TTC549 (cell line): ENCODE measurements around the gene TTN.
"Not testable (repeated sequence)": the region's sequence is repeated elsewhere in the genome, so short reads cannot be mapped to it uniquely, and the experiment has no call there.

Experiments used
- FAIRE-seq: peaks from 2 replicates; lab custom pipeline; 2012; peaks lifted over from hg19 to GRCh38; lab: Jason Lieb, UNC

The TTN gene

DNA sequence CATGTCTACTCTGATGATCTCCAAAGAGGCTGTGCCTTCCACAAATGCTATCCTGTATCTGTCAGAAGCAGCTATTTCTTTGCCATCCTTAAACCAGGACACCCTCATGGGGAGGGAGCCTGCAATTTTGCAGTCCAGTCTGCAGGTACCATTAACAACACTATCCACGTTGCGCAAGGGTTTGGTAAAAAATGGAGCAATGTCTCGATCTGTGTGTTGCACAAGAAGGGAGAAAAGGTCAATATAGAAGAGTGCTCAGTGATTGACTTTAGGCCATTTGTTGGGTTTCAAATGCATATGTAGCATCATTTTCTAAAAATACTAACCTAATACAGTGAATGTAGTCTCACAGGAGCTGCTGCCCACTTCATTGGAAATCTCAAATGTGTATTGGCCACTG is 74.3 kb downstream of the TTN start:
- no peak for FAIRE-seq

DNA sequence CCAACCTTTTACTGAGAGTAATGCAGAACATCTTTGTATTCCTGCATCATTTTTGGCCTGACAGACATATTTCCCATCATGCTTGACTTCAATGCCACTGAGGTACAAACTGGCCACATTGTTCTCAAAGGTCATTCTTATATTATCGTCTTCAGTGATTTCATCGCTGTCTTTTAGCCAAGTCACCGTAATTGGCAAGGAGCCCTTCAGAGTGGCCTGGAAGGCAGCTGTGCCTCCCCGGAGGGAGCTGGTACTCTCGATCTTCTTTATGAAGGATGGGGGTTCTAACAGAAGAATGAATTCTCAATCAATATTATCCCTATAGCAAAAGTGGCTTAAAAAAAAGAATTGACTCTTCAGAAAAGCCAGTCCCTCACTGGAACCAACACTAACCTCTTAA is 75.9 kb downstream of the TTN start:
- no peak for FAIRE-seq

DNA sequence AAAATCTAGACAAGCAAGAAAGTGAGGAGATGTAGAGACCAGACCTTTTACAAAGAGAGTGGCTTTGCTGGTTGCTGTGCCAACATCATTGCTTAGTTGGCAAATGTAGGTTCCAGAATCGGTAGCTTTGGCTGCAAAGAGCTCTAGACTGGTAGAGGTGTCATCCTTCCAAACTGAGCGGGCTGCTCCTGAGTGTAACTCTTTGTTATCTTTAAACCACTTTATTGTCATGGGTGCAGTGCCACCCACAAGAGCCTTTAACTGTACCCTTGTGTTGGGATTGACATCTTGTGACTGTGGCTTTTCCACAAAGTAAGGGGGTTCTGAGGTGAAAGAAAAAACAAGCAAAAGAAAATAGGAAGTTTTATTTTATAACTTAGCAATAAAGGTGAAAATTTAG is 77.2 kb downstream of the TTN start:
- no peak for FAIRE-seq

GRCh38 chr2:178723786-178724346 is 83.4 kb downstream of the TTN start:
- FAIRE-seq: no peak

- no peak for FAIRE-seq
Observed at GRCh38 chr2:178722296-178722695, 84.9 kb downstream of the TTN start.

DNA sequence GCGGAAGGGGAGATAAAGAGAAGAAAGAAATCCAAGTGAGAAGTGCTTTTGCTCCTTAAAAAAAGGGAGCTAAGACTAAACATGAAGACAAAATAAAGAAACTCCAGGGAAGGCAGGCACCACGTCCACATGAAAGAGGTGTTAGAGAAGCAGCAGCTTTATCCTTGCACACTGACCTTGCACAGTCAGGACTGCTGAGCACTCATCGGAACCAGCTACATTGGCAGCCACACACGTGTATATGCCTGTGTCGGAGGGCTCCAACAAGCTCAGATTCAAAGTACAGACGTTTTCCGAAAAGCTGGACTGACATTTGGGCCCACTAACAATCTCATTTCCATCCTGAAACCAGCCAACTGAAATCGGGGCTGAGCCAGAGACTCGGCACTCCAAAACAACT is 88.2 kb downstream of the TTN start:
- no peak for FAIRE-seq

- FAIRE-seq: no peak
Observed at GRCh38 chr2:178718283-178718682, 88.9 kb downstream of the TTN start.

DNA sequence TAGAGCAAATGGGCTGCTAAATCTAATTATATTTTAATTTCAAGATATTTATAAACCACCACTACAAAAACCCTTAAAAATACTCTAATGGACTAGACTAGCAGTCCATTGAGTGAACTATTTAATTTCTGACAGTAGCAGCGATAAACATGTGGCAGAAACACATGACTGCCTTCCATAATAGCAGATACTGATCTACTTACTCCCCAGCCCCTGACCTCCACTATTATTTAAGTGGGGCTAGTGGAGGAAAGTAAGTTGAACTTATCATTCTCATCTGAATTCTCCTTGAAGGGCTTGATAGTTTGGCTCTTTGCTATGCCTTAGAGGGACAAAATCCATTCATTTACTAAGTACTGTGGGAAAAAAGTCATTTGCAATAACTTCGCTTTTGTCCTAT is 90.8 kb downstream of the TTN start:
- FAIRE-seq: no peak

- no peak for FAIRE-seq
Observed at GRCh38 chr2:178715366-178715765, 91.9 kb downstream of the TTN start.

DNA sequence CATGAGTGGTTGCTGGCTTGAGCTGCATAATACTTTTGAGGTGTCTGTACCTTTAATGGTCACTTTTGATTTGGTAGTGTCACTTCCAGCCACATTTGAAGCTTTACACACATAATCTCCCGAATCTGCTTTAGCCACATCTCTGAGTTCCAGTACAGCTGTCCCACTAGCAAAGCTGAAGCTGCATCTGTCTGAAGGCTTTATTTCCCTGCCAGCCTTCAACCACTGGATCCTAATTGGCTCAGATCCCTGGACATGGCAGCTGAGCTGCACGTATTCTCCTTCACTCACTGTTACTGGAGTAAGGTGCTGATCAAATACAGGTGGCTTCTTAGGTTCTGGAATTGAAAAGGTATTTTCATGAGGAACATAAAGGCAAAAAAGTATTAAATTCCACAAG is 99.7 kb downstream of the TTN start:
- FAIRE-seq: no peak

DNA sequence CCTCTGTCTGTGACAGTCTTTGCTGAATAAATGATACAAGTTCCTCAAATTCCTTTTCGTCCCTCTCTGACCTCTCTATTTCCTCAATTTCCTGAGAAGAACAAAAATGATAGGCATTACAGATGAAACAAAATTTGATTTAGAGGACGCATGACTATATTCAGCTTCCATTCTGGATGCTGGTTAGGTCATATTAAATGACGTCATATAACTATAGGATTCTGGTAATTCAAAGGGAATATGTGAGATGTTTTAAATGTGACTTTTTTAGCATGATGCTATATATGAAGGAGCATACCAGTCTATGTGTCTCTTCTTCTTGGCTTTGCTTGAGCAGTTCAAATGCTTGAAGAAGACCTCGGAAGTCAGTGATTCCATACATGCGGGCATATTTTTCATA is 102.3 kb downstream of the TTN start:
- FAIRE-seq: no peak

- no peak for FAIRE-seq
Observed at GRCh38 chr2:178702361-178702760, 104.9 kb downstream of the TTN start.

GRCh38 chr2:178700922-178701342 is 106.3 kb downstream of the TTN start:
- FAIRE-seq: peak; percentile 94

GRCh38 chr2:178700136-178700535 is 107.1 kb downstream of the TTN start:
- FAIRE-seq: no peak

DNA sequence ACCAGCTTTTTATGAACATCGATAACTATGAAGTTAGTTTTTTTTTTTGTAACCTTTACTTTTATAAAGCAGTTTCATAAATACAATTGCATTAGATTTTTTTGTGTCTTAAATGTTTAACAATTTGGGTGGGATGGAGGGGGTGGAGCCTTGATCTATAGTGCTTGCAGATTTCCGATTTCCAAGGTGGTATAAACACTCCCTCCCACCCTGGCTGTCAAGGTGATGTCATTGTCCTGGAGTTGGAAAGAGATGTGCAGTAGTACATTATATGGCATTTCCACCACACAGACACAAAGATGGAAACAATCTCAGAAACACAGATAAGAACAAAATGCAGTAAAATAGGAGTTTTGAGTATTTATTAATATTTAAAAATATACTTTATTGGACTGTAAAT is 114.4 kb downstream of the TTN start:
- no peak for FAIRE-seq

DNA sequence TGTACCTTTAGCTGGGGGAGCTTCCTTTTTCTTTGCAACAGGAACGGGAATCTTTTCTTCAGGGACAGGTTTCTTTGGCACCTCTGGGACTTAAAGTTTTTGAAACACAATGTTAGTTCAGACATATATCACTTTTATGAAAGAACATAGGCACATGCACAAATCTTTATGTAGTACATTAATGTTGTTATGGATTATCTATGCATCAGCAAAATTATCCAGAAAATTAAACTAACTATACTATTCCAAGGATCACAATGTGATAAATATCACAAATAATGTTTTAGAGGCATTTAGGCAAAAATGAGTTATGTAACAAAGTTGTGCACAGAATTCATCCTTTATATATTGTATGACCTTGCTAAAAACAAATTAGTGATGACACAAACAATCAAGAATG is 117.4 kb downstream of the TTN start:
- no peak for FAIRE-seq

DNA sequence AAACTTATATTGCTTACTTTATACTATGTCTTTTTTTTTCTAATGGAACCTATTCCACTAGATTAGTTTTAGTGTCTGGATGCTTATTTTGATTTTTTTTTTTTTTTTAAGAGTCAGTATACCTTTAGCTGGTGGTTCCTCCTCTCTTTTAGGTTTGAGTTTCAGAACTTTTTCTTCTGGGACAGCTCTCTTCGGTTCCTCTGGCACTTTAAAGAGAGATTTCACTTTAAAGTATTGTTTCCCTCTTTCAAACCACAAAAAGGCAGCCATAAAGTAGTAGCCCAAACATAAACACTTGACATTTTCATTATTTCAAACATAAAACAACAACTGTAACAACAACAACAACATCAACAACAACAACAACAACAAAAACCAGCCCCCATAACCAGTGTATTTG is 123.3 kb downstream of the TTN start:
- no peak for FAIRE-seq

GRCh38 chr2:178681081-178681480 is 126.1 kb downstream of the TTN start:
- no peak for FAIRE-seq

DNA sequence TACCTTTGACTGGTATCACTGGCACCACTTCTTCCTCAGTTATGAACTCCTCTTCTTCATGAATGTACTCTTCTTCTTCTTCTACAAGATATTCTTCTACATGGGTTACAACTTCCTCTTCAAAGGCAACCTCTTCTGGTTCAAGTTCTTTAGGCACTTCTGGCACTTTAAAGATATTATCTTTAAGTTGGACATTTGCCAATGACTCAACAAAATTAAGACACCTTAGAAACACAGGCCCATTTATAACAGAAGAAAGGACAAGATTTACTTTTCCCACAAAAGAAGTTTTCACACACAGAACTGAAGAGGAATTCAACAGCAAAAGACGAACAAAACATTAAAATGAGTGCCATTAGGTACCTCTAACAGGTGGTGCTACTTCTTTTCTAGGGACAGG is 127.3 kb downstream of the TTN start:
- no peak for FAIRE-seq

DNA sequence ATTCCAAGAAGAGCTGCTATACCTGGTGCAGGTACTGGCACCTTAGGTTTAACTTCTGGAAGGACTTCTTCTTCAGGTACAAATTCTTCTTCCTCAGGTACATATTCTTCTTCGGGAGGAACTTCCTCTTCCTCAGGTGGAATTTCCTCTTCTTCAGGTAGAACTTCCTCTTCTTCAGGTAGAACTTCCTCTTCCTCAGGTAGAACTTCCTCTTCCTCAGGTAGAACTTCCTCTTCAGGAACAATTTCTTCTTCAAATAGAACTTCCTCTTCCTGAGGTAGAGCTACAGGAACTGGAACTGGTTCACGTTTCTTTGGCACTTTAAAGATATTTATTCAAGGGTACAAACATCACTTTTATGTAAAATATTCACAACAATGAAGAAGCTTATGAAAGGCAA is 129.6 kb downstream of the TTN start:
- no peak for FAIRE-seq

DNA sequence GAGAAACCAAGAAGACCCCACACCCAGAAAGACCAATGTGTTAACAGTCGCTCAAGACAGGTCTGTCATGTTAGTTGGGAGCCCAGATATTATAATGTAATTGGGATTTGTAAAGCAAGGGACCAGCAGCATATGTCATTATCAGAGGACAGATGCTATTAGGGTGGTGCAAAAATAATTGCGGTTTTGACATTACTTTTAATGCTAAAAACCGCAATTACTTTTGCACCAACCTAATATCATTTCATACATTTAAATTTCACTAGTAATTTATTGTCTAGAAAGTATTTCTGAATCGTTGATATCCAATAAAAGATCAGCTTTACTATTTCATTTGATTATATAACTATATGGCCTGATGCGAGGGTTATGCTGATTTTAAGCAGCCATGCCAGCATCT is 131.2 kb downstream of the TTN start:
- no peak for FAIRE-seq

GRCh38 chr2:178674122-178674521 is 133.1 kb downstream of the TTN start:
- peak; percentile 66 for FAIRE-seq

- no peak for FAIRE-seq
Observed at GRCh38 chr2:178666458-178666857, 140.8 kb downstream of the TTN start.

GRCh38 chr2:178658480-178658879 is 148.7 kb downstream of the TTN start:
- not testable (repeated sequence) for FAIRE-seq

DNA sequence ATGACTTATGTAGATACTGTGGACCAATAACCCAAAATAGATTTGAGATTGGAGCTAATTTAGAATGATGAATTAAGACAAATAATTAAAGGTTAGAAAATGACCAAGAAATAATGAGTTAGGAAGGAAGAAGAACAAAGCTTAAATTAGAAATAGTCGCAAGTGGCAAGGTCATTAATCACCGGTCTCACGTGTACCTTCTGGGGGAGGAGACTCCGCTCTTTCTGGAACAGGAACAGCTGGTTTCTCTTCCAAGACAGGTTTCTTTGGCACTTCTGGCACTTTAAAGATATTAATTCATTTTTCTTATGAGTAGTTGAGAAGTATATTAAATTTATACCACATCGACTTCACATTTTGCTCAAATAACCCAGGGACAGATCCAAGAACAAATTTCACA is 156.7 kb downstream of the TTN start:
- FAIRE-seq: no peak
